ENCODE measurements around the gene TENM4.

Gene TENM4

GRCh38 chr11:79388201-79388600 lies 52.6 kb downstream of the TENM4 start:
- no peak for DNase-seq (ENCODE audit: low read depth)

GRCh38 chr11:79383874-79384273 lies 57.0 kb downstream of the TENM4 start:
- DNase-seq (ENCODE audit: low read depth): no peak

GRCh38 chr11:79382301-79383050 lies 58.4 kb downstream of the TENM4 start:
- DNase-seq (ENCODE audit: low read depth): no peak

- DNase-seq (ENCODE audit: low read depth): no peak
Observed at GRCh38 chr11:79381036-79381435, 59.8 kb downstream of the TENM4 start.

GRCh38 chr11:79377406-79377805 lies 63.4 kb downstream of the TENM4 start:
- no peak for DNase-seq (ENCODE audit: low read depth)

- no peak for DNase-seq (ENCODE audit: low read depth)
Observed at GRCh38 chr11:79375818-79376550, 64.8 kb downstream of the TENM4 start.

- no peak for DNase-seq (ENCODE audit: low read depth)
Observed at GRCh38 chr11:79374727-79375126, 66.1 kb downstream of the TENM4 start.

- no peak for DNase-seq (ENCODE audit: low read depth)
Observed at GRCh38 chr11:79371724-79372123, 69.1 kb downstream of the TENM4 start.

- DNase-seq (ENCODE audit: low read depth): no peak
Observed at GRCh38 chr11:79371152-79371551, 69.7 kb downstream of the TENM4 start.

- no peak for DNase-seq (ENCODE audit: low read depth)
Observed at GRCh38 chr11:79369055-79369454, 71.8 kb downstream of the TENM4 start.

GRCh38 chr11:79367844-79368243 lies 73.0 kb downstream of the TENM4 start:
- no peak for DNase-seq (ENCODE audit: low read depth)

- no peak for DNase-seq (ENCODE audit: low read depth)
Observed at GRCh38 chr11:79366218-79366617, 74.6 kb downstream of the TENM4 start.

GRCh38 chr11:79363861-79364378 lies 76.9 kb downstream of the TENM4 start:
- no peak for DNase-seq (ENCODE audit: low read depth)

GRCh38 chr11:79363256-79363655 lies 77.6 kb downstream of the TENM4 start:
- DNase-seq (ENCODE audit: low read depth): no peak

- DNase-seq (ENCODE audit: low read depth): no peak
Observed at GRCh38 chr11:79362821-79363220, 78.0 kb downstream of the TENM4 start.

GRCh38 chr11:79362206-79362757 lies 78.5 kb downstream of the TENM4 start:
- DNase-seq (ENCODE audit: low read depth): no peak

GRCh38 chr11:79358258-79358657 lies 82.6 kb downstream of the TENM4 start:
- no peak for DNase-seq (ENCODE audit: low read depth)

- DNase-seq (ENCODE audit: low read depth): no peak
Observed at GRCh38 chr11:79353706-79354105, 87.1 kb downstream of the TENM4 start.

- DNase-seq (ENCODE audit: low read depth): no peak
Observed at GRCh38 chr11:79352349-79352703, 88.5 kb downstream of the TENM4 start.

- no peak for DNase-seq (ENCODE audit: low read depth)
Observed at GRCh38 chr11:79348976-79349682, 91.7 kb downstream of the TENM4 start.

- no peak for DNase-seq (ENCODE audit: low read depth)
Observed at GRCh38 chr11:79346021-79346420, 94.8 kb downstream of the TENM4 start.

- no peak for DNase-seq (ENCODE audit: low read depth)
Observed at GRCh38 chr11:79344753-79345294, 96.0 kb downstream of the TENM4 start.
